ENCODE data around the gene TMEM266.
"Not testable (repeated sequence)": the region's sequence is repeated elsewhere in the genome, so short reads cannot be mapped to it uniquely, and the experiment has no call there.

The TMEM266 gene

DNA sequence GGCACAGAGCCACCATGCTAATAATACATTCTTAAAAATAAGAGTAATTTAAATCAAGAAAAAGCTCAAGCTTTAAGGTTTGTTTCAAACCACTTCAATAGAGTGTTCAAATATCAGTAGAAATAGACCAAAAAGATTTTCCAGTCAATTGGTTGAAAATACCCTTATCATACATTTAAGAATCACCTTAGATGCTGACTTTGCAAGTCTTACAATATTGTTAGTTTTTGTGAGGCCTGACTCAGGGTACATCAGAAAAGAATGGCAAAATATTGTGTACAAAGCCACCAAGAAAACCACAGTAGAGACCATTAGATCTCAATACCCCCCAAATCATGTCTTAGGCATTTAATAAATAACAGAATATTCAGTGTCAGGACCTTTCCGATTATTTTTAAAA lies 27.7 kb upstream of the TMEM266 start:
- TF ChIP-seq, protein P1, sequence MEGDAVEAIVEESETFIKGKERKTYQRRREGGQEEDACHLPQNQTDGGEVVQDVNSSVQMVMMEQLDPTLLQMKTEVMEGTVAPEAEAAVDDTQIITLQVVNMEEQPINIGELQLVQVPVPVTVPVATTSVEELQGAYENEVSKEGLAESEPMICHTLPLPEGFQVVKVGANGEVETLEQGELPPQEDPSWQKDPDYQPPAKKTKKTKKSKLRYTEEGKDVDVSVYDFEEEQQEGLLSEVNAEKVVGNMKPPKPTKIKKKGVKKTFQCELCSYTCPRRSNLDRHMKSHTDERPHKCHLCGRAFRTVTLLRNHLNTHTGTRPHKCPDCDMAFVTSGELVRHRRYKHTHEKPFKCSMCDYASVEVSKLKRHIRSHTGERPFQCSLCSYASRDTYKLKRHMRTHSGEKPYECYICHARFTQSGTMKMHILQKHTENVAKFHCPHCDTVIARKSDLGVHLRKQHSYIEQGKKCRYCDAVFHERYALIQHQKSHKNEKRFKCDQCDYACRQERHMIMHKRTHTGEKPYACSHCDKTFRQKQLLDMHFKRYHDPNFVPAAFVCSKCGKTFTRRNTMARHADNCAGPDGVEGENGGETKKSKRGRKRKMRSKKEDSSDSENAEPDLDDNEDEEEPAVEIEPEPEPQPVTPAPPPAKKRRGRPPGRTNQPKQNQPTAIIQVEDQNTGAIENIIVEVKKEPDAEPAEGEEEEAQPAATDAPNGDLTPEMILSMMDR (IDR thresholded peaks at IDR 0.05): no peak
- H3K9me3 Mint-ChIP-seq: peaks cover 26% of the 10 kb centered on the region
- H3K4me3 Mint-ChIP-seq: no peak overlapping the region
- DNase-seq: no peak
- no peaks in the 10 kb centered on the region for H3K4me1 Mint-ChIP-seq
- H3K27me3 Mint-ChIP-seq (ENCODE audit: low read depth, poor library complexity): no peaks in the 10 kb centered on the region
- no peak overlapping the region for H3K27ac Mint-ChIP-seq
- no peaks in the 10 kb centered on the region for H3K36me3 Mint-ChIP-seq (ENCODE audit: low read depth)

DNA sequence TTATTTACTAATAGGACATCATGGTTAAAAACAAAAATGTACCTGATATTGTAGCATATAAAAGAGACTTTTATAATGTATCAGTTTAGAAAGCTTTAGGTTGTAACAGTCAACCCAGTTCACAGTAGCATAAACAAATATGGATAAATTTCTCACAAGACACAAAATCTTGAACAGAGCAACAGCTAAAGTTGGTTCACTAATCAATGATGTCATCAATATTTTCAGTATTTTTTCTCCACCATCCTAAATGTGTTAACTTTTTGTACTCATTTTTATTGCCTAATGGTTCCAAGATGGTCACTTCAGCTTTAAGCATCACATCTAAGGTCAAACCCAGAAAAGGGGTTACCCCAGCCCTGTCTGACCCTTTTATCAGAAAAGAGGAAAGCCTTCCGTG lies 26.3 kb upstream of the TMEM266 start:
- H3K4me3 Mint-ChIP-seq: no peak overlapping the region
- H3K27ac Mint-ChIP-seq: no peak overlapping the region
- no peaks in the 10 kb centered on the region for H3K4me1 Mint-ChIP-seq
- no peaks in the 10 kb centered on the region for H3K36me3 Mint-ChIP-seq (ENCODE audit: low read depth)
- TF ChIP-seq, protein P1 (IDR thresholded peaks at IDR 0.05): no peak
- DNase-seq: no peak
- peaks cover 18% of the 10 kb centered on the region for H3K9me3 Mint-ChIP-seq
- no peaks in the 10 kb centered on the region for H3K27me3 Mint-ChIP-seq (ENCODE audit: low read depth, poor library complexity)

DNA sequence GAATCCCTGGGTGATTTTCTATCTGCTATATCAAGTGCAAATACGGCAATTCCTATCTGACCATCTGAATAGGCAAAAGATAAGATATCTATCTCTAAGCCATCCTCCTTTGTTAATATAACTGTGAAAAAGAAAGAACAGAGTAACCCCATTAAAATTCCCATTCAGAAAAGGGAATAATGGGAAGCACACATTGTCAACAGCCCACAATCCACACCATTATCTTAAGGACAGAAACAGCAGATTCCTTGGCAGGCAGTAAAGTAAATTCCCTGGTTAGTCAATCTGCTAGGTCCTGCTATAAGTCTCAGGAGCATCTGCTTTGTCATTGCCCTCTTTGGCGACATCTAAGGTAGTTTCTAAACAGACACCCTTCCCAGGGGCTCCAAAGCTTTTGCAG lies 25.7 kb upstream of the TMEM266 start:
- Mint-ChIP-seq H3K27me3 (ENCODE audit: low read depth, poor library complexity) (no peaks in the 10 kb centered on the region), H3K4me1 (no peaks in the 10 kb centered on the region), H3K27ac (no peak overlapping the region), H3K4me3 (no peak overlapping the region), H3K9me3 (peaks cover 14% of the 10 kb centered on the region), H3K36me3 (ENCODE audit: low read depth) (no peaks in the 10 kb centered on the region)
- DNase-seq: no peak
- TF ChIP-seq, protein P1 (IDR thresholded peaks at IDR 0.05): no peak

DNA sequence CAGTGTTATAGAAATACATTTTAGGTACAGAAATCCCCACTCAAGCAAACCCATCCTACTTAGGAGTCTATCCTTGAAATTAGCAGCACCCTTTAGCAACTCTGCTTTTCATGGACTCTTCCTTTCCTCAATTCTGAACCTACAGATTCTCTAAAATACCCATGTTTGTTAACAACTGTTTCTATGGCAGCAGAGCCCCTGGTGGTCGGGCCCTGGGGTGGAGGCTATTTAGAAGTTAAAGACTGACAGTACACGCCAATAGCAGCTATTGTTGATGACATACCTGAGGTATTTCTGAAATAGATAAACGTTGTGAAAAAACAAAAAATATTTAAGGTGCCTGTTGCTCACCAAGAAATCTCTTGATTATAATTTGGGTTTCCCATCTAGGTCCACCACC lies 24.2 kb upstream of the TMEM266 start:
- Mint-ChIP-seq H3K27me3 (ENCODE audit: low read depth, poor library complexity) (no peaks in the 10 kb centered on the region), H3K36me3 (ENCODE audit: low read depth) (no peaks in the 10 kb centered on the region), H3K27ac (no peak overlapping the region), H3K4me3 (no peak overlapping the region), H3K9me3 (peaks cover 10% of the 10 kb centered on the region), H3K4me1 (no peaks in the 10 kb centered on the region)
- TF ChIP-seq, protein P1 (IDR thresholded peaks at IDR 0.05): no peak
- DNase-seq: no peak

DNA sequence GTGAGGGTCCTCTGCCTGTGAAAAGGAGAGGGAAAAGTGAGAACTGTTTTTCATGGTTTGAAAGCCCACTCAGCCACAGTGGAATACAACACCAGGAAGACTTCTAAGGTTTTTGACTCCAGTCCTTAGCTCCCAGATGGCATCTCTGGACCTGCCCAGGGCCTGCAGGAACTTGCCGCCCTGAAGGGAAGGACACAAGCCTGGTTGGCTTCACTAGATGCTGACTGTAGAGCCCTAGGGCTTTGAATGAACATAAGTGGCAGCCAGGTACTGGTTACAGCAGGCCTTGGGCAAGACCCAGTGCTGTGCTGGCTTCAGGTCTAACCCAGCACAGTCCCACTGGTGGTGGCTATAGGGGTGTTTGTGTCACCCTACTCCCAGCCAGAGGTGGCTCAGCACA lies 21.3 kb upstream of the TMEM266 start:
- no peak for DNase-seq
- no peaks in the 10 kb centered on the region for H3K36me3 Mint-ChIP-seq (ENCODE audit: low read depth)
- no peak overlapping the region for H3K4me3 Mint-ChIP-seq
- H3K27me3 Mint-ChIP-seq (ENCODE audit: low read depth, poor library complexity): no peaks in the 10 kb centered on the region
- TF ChIP-seq, protein P1 (IDR thresholded peaks at IDR 0.05): no peak
- H3K27ac Mint-ChIP-seq: no peak overlapping the region
- H3K4me1 Mint-ChIP-seq: no peaks in the 10 kb centered on the region
- peaks cover 38% of the 10 kb centered on the region for H3K9me3 Mint-ChIP-seq

DNA sequence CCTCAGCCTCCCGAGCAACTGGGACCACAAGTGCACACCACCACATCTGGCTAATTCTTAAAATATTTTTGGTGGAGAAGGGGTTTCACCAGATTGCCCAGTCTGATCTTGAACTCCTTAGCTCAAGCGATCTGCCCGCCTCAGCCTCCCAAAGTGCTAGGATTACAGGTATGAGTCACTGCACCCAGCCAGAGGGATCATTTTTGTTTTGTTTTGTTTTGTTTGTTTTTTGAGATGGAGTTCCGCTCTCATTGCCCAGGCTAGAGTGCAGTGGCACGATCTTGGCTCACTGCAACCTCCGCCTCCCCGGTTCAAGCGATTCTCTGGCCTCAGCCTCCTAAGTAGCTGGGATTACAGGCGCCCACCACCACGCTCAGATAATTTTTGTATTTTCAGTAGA lies 5.6 kb upstream of the TMEM266 start:
- H3K27me3 Mint-ChIP-seq (ENCODE audit: low read depth, poor library complexity): peaks cover 37% of the 10 kb centered on the region
- not testable (repeated sequence) for H3K27ac Mint-ChIP-seq; H3K4me3 Mint-ChIP-seq; H3K4me1 Mint-ChIP-seq; DNase-seq; H3K36me3 Mint-ChIP-seq (ENCODE audit: low read depth); H3K9me3 Mint-ChIP-seq

Data from nephron progenitor cell (in vitro differentiated cells).